Lung (tissue), 12 donors: ENCODE data around the gene FCAMR. TPM values are rescaled to one million over a fixed set of nuclear protein-coding genes. Genes with fewer than 3 reads are reported as not detected.

ENCODE experiments used
- ATAC-seq: fragments of 200-7000 bp; cut with Tn5 transposase; one replicate; pipeline ENCODE4 v1.9.1; 2020; ENCODE audit warnings: moderate number of reproducible peaks; ENCODE audit not compliant: insufficient read depth, low FRiP score
- DNase-seq, 3 donors: peaks; one replicate each; pipeline ENCODE4 v3.0.0-alpha.2; 2013 to 2017
- H3K27ac ChIP-seq, 2 donors: one replicate each; pipeline ENCODE4 v1.5.1; 2013; ENCODE audit warnings: mild to moderate bottlenecking in 2 of 2, moderate library complexity in 2 of 2, control low read depth in 1 of 2, inconsistent platforms in 1 of 2, low read depth in 1 of 2, low read length in 1 of 2
- H3K27me3 ChIP-seq, 3 donors: one replicate each; pipeline ENCODE4 v1.5.1; 2013; ENCODE audit warnings: low read length in 2 of 3; ENCODE audit not compliant: control insufficient read depth in 3 of 3, insufficient read depth in 3 of 3
- H3K36me3 ChIP-seq, 4 donors: one replicate each; pipeline ENCODE4 v1.5.1; 2013; ENCODE audit warnings: low read length in 4 of 4, mild to moderate bottlenecking in 1 of 4, moderate library complexity in 1 of 4; ENCODE audit not compliant: control insufficient read depth in 4 of 4, insufficient read depth in 4 of 4
- H3K4me1 ChIP-seq, 5 donors: one replicate each; pipeline ENCODE4 v1.5.1; 2013; ENCODE audit warnings: low read length in 5 of 5, mild to moderate bottlenecking in 2 of 5, moderate library complexity in 1 of 5; ENCODE audit not compliant: control insufficient read depth in 5 of 5, insufficient read depth in 5 of 5
- H3K4me3 ChIP-seq: one replicate; pipeline ENCODE4 v1.5.1; 2013; ENCODE audit warnings: mild to moderate bottlenecking, control low read depth, moderate library complexity
- H3K9ac ChIP-seq, 2 donors: one replicate each; pipeline ENCODE4 v1.5.1; 2013; ENCODE audit warnings: low read length in 2 of 2, control low read depth in 1 of 2; ENCODE audit not compliant: insufficient read depth in 1 of 2
- H3K9me3 ChIP-seq, 4 donors: one replicate each; pipeline ENCODE4 v1.5.1; 2013; ENCODE audit warnings: low read length in 3 of 4, mild to moderate bottlenecking in 1 of 4, moderate library complexity in 1 of 4; ENCODE audit not compliant: control insufficient read depth in 4 of 4, insufficient read depth in 3 of 4
- CTCF ChIP-seq: IDR thresholded peaks from 2 replicates; pipeline ENCODE4 v1.5.1; 2012; ENCODE audit warnings: mild to moderate bottlenecking; ENCODE audit errors: control extremely low read depth, extremely low read depth
- WGBS, 2 donors: extraction: QIAGEN DNeasy Blood & Tissue Kit; methylation state at CpG; one replicate each; pipeline ENCODE4 v1.1.7; 2013; 5-methylcytosine and 5-hydroxymethylcytosine counted together
- polyA plus RNA-seq, 2 donors: library from polyadenylated mRNA; stranded (reverse); fragments of 200-250 nt; gene quantifications; one replicate each; pipeline ENCODE4 v1.2.1, GENCODE V29; 2013
- total RNA-seq, 2 donors: library from RNA; depleted of rRNA in 1 of 2; stranded (reverse); fragments of >200 nt in 1 of 2; gene quantifications; one replicate each; pipeline ENCODE4 v1.2.1, GENCODE V29; 2014 to 2021
- donor health status: control.
- donor health status: control.
- donor health status: Bipolar disorder and iron deficiency.
- donor health status: healthy.
- donor health status: DM: yes; HTN: yes; CAD: no.

FCAMR gene
- total and polyA plus RNA-seq, 4 donors = 0.18 to 0.40 TPM; not detected in 2

DNA sequence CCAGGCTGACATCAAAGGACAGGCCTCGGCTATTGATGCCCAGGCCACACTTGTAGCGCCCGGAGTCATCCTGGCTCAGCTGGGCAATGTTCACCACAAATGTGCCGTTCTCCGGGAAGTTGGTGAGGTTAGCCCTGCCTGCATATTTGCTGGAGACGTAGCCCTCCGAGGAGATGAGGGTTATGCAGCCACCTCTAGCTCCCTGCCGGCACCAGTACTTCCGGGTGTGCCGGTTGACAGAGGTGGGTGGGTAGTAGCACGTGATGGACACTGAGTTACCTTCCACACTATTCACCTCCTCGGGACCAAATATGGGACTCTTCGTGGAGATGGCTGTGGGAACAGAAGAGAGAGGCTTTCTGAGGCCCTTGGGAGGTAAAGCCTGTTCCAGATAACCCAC is 31.1 kb downstream of the FCAMR start:
- Histone ChIP-seq H3K4me3 (no peak overlapping the region), H3K9ac (no peak overlapping the region), H3K9me3 (no peaks in the 10 kb centered on the region), H3K4me1 (peaks cover 0 to 6% (median 0%) of the 10 kb centered on the region in 5 donors), H3K27me3 (no peaks in the 10 kb centered on the region), H3K27ac (no peak overlapping the region), H3K36me3 (no peaks in the 10 kb centered on the region)
- DNase-seq (no peak), ATAC-seq (no peak)
- no peak for TF ChIP-seq CTCF
- 95 to 97% methylated on average over 13 of the region's 13 CpGs for WGBS, 2 donors

- Histone ChIP-seq H3K4me3 (no peak overlapping the region), H3K9me3 (no peaks in the 10 kb centered on the region), H3K36me3 (no peaks in the 10 kb centered on the region), H3K9ac (no peak overlapping the region), H3K27ac (no peak overlapping the region), H3K4me1 (peaks cover 0 to 6% (median 0%) of the 10 kb centered on the region in 5 donors), H3K27me3 (no peaks in the 10 kb centered on the region)
- 79 to 90% methylated on average over 6 of the region's 6 CpGs for WGBS, 2 donors
- DNase-seq (no peak), ATAC-seq (no peak)
- no peak for TF ChIP-seq CTCF
These were observed 32.8 kb downstream of the FCAMR start for GRCh38 chr1:206937425-206937824.

- DNase-seq (no peak), ATAC-seq (no peak)
- H3K36me3 ChIP-seq = peaks cover 0 to 4% (median 0%) of the 10 kb centered on the region in 4 donors
- H3K27ac ChIP-seq = no peak overlapping the region
- H3K27me3 ChIP-seq = no peaks in the 10 kb centered on the region
- no peaks in the 10 kb centered on the region for H3K9me3 ChIP-seq
- H3K4me3 ChIP-seq = no peak overlapping the region
- TF ChIP-seq CTCF = peak; percentile 21
- no peaks in the 10 kb centered on the region for H3K4me1 ChIP-seq
- H3K9ac ChIP-seq = no peak overlapping the region
- WGBS, 2 donors = 62 to 73% methylated on average over 19 of the region's 19 CpGs
These were observed 34.7 kb downstream of the FCAMR start for GRCh38 chr1:206935491-206936067.
